Activated T-cell treated with anti-CD3 and anti-CD28 coated beads, Interleukin-2, amount 50 U/mL, for 4 hours (primary cell): ENCODE data around the gene RPGR. TPM values are rescaled to one million over a fixed set of nuclear protein-coding genes. Genes with fewer than 3 reads are reported as not detected.

ENCODE experiments used
- ATAC-seq, 2 donors: fragments of 200-7000 bp; cut with Tn5 transposase; one replicate each; pipeline ENCODE4 v1.10.0; 2021
- DNase-seq: peaks from one replicate; pipeline ENCODE4 v3.0.0-alpha.2; 2020
- H3K27me3 Mint-ChIP-seq: one replicate; pipeline ENCODE4 v1.8.0; 2021; ENCODE audit warnings: low read depth, mixed read lengths
- H3K36me3 Mint-ChIP-seq: one replicate; pipeline ENCODE4 v1.8.0; 2022; ENCODE audit warnings: mixed read lengths; ENCODE audit not compliant: insufficient read depth
- H3K4me1 Mint-ChIP-seq: one replicate; pipeline ENCODE4 v1.8.0; 2021; ENCODE audit warnings: low read depth, mixed read lengths
- H3K4me3 Mint-ChIP-seq: one replicate; pipeline ENCODE4 v1.8.0; 2021; ENCODE audit warnings: mild to moderate bottlenecking, moderate library complexity, mixed read lengths
- H3K9me3 Mint-ChIP-seq: one replicate; pipeline ENCODE4 v1.8.0; 2021; ENCODE audit warnings: mixed read lengths
- total RNA-seq, 3 donors: library from RNA; stranded (reverse); gene quantifications; one replicate each; pipeline ENCODE4 v1.2.1, GENCODE V29; 2021

Gene RPGR
- total RNA-seq, 3 donors from 2014 or later: 8.4 to 10.6 (median 9.2) TPM

- Mint-ChIP-seq H3K4me1 (no peaks in the 10 kb centered on the region), H3K27me3 (no peaks in the 10 kb centered on the region), H3K9me3 (no peaks in the 10 kb centered on the region), H3K36me3 (peaks cover 7% of the 10 kb centered on the region), H3K4me3 (no peak overlapping the region)
- ATAC-seq (no peak), DNase-seq (no peak)
These were observed 23.3 kb downstream of the RPGR start for GRCh38 chrX:38304010-38304409.

- Mint-ChIP-seq H3K9me3 (no peaks in the 10 kb centered on the region), H3K4me1 (no peaks in the 10 kb centered on the region), H3K4me3 (no peak overlapping the region), H3K27me3 (no peaks in the 10 kb centered on the region), H3K36me3 (peaks cover 4% of the 10 kb centered on the region)
- no peak for DNase-seq
- no peak for ATAC-seq
These were observed 33.6 kb downstream of the RPGR start for GRCh38 chrX:38293741-38294140.

- no peak overlapping the region for H3K4me3 Mint-ChIP-seq
- no peak for DNase-seq
These were observed 39.6 kb downstream of the RPGR start for GRCh38 chrX:38287674-38288073.

GRCh38 chrX:38285649-38286048, 41.7 kb downstream of the RPGR start:
- no peaks in the 10 kb centered on the region for H3K27me3 Mint-ChIP-seq
- H3K9me3 Mint-ChIP-seq: no peaks in the 10 kb centered on the region
- peaks cover 11% of the 10 kb centered on the region for H3K36me3 Mint-ChIP-seq
- no peak for ATAC-seq
- H3K4me3 Mint-ChIP-seq: no peak overlapping the region
- no peak for DNase-seq
- H3K4me1 Mint-ChIP-seq: no peaks in the 10 kb centered on the region

More at GRCh38 chrX:38287674-38288073, 39.6 kb downstream of the RPGR start:
- Mint-ChIP-seq H3K27me3 (no peaks in the 10 kb centered on the region), H3K4me1 (no peaks in the 10 kb centered on the region), H3K36me3 (peaks cover 10% of the 10 kb centered on the region), H3K9me3 (no peaks in the 10 kb centered on the region)
- no peak for ATAC-seq

- no peak for DNase-seq
These were observed 45.3 kb downstream of the RPGR start for GRCh38 chrX:38282049-38282448.

GRCh38 chrX:38279188-38279587, 48.1 kb downstream of the RPGR start:
- H3K9me3 Mint-ChIP-seq: no peaks in the 10 kb centered on the region
- no peak for DNase-seq
- H3K36me3 Mint-ChIP-seq: peaks cover 10% of the 10 kb centered on the region
- H3K27me3 Mint-ChIP-seq: no peaks in the 10 kb centered on the region
- H3K4me1 Mint-ChIP-seq: no peaks in the 10 kb centered on the region
- H3K4me3 Mint-ChIP-seq: no peak overlapping the region
- ATAC-seq: no peak

More at GRCh38 chrX:38282049-38282448, 45.3 kb downstream of the RPGR start:
- Mint-ChIP-seq H3K4me1 (no peaks in the 10 kb centered on the region), H3K4me3 (no peak overlapping the region), H3K27me3 (no peaks in the 10 kb centered on the region), H3K9me3 (no peaks in the 10 kb centered on the region), H3K36me3 (peaks cover 6% of the 10 kb centered on the region)
- ATAC-seq: no peak

- DNase-seq: no peak
- ATAC-seq: no peak
- no peaks in the 10 kb centered on the region for H3K4me1 Mint-ChIP-seq
- H3K27me3 Mint-ChIP-seq: no peaks in the 10 kb centered on the region
- peaks cover 14% of the 10 kb centered on the region for H3K36me3 Mint-ChIP-seq
- no peak overlapping the region for H3K4me3 Mint-ChIP-seq
- no peaks in the 10 kb centered on the region for H3K9me3 Mint-ChIP-seq
These were observed 48.6 kb downstream of the RPGR start for GRCh38 chrX:38278682-38279081.

- Mint-ChIP-seq H3K4me3 (no peak overlapping the region), H3K36me3 (peaks cover 14% of the 10 kb centered on the region), H3K4me1 (no peaks in the 10 kb centered on the region), H3K9me3 (no peaks in the 10 kb centered on the region), H3K27me3 (no peaks in the 10 kb centered on the region)
- DNase-seq (no peak), ATAC-seq (no peak)
These were observed 49.5 kb downstream of the RPGR start for GRCh38 chrX:38277802-38278201.

GRCh38 chrX:38277136-38277535, 50.2 kb downstream of the RPGR start:
- Mint-ChIP-seq H3K4me1 (no peaks in the 10 kb centered on the region), H3K27me3 (no peaks in the 10 kb centered on the region), H3K9me3 (no peaks in the 10 kb centered on the region), H3K4me3 (no peak overlapping the region), H3K36me3 (peaks cover 8% of the 10 kb centered on the region)
- ATAC-seq (no peak), DNase-seq (no peak)

- H3K27me3 Mint-ChIP-seq: no peaks in the 10 kb centered on the region
- ATAC-seq (no peak), DNase-seq (no peak)
- no peaks in the 10 kb centered on the region for H3K9me3 Mint-ChIP-seq
- peaks cover 7% of the 10 kb centered on the region for H3K36me3 Mint-ChIP-seq
- H3K4me3 Mint-ChIP-seq: no peak overlapping the region
- no peaks in the 10 kb centered on the region for H3K4me1 Mint-ChIP-seq
These were observed 51.2 kb downstream of the RPGR start for GRCh38 chrX:38276089-38276488.

- peaks cover 11% of the 10 kb centered on the region for H3K36me3 Mint-ChIP-seq
- H3K4me3 Mint-ChIP-seq: no peak overlapping the region
- no peaks in the 10 kb centered on the region for H3K27me3 Mint-ChIP-seq
- no peaks in the 10 kb centered on the region for H3K9me3 Mint-ChIP-seq
- no peak for ATAC-seq
- H3K4me1 Mint-ChIP-seq: no peaks in the 10 kb centered on the region
- no peak for DNase-seq
These were observed 51.7 kb downstream of the RPGR start for GRCh38 chrX:38275615-38276014.

GRCh38 chrX:38273453-38273852, 53.9 kb downstream of the RPGR start:
- ATAC-seq (no peak), DNase-seq (no peak)
- no peaks in the 10 kb centered on the region for H3K27me3 Mint-ChIP-seq
- H3K9me3 Mint-ChIP-seq: no peaks in the 10 kb centered on the region
- no peak overlapping the region for H3K4me3 Mint-ChIP-seq
- H3K36me3 Mint-ChIP-seq: peaks cover 16% of the 10 kb centered on the region
- no peaks in the 10 kb centered on the region for H3K4me1 Mint-ChIP-seq

- H3K9me3 Mint-ChIP-seq: no peaks in the 10 kb centered on the region
- DNase-seq: no peak
- no peaks in the 10 kb centered on the region for H3K27me3 Mint-ChIP-seq
- H3K4me1 Mint-ChIP-seq: no peaks in the 10 kb centered on the region
- no peak for ATAC-seq
- no peak overlapping the region for H3K4me3 Mint-ChIP-seq
- peaks cover 13% of the 10 kb centered on the region for H3K36me3 Mint-ChIP-seq
These were observed 56.1 kb downstream of the RPGR start for GRCh38 chrX:38271154-38271716.

- Mint-ChIP-seq H3K27me3 (no peaks in the 10 kb centered on the region), H3K4me1 (no peaks in the 10 kb centered on the region), H3K9me3 (no peaks in the 10 kb centered on the region), H3K4me3 (no peak overlapping the region), H3K36me3 (peaks cover 9% of the 10 kb centered on the region)
- no peak for ATAC-seq
- no peak for DNase-seq
These were observed 59.3 kb downstream of the RPGR start for GRCh38 chrX:38268011-38268410.

- DNase-seq (no peak), ATAC-seq (no peak)
- Mint-ChIP-seq H3K36me3 (no peaks in the 10 kb centered on the region), H3K27me3 (no peaks in the 10 kb centered on the region), H3K9me3 (no peaks in the 10 kb centered on the region), H3K4me1 (no peaks in the 10 kb centered on the region), H3K4me3 (no peak overlapping the region)
These were observed 64.3 kb downstream of the RPGR start for GRCh38 chrX:38262715-38263620.
